OCI-LY7 (cell line): ENCODE measurements around the gene RNF43. TPM values are rescaled to one million over a fixed set of nuclear protein-coding genes. Genes with fewer than 3 reads are reported as not detected.

Experiments
- BruUV-seq: library from RNA; stranded (reverse); fragments of 400-500 nt; replicated peaks from 2 replicates; lab custom pipeline; 2021; lab: Mats Ljungman, UMichigan
- CTCF ChIA-PET: fragments of 300-600 bp; sonication (Branson Sonifier 250); formaldehyde crosslinking; loops from one replicate; lab custom pipeline; 2022; ENCODE audit warnings: antibody characterized with exemption; ENCODE audit not compliant: unreplicated experiment; lab: Charles Lee
- POLR2A ChIA-PET: fragments of 300-600 bp; sonication (Branson Sonifier 250); formaldehyde crosslinking; loops from one replicate; lab custom pipeline; 2022; ENCODE audit warnings: antibody characterized with exemption; lab: Charles Lee
- DNase-seq: peaks from one replicate; pipeline ENCODE4 v3.0.0-alpha.2; 2015; ENCODE audit warnings: low spot score
- H2AFZ ChIP-seq: fragments of 200-600 bp; sonication (generic), shearing (Covaris generic); 2 replicates; pipeline ENCODE4 v1.6.1; 2014; ENCODE audit warnings: mild to moderate bottlenecking, antibody characterized with exemption, low read length, moderate library complexity
- H3K27ac ChIP-seq: fragments of 200-600 bp; sonication (generic); 2 replicates; pipeline ENCODE4 v1.5.1; 2014; ENCODE audit warnings: mixed run types, low read depth, mild to moderate bottlenecking, moderate library complexity, low read length, inconsistent platforms; ENCODE audit not compliant: poor library complexity, severe bottlenecking
- H3K36me3 ChIP-seq: fragments of 200-600 bp; sonication (generic); 2 replicates; pipeline ENCODE4 v1.6.1; 2014; ENCODE audit warnings: mild to moderate bottlenecking, antibody characterized with exemption, low read length, moderate library complexity, mixed read lengths; ENCODE audit not compliant: insufficient read depth
- H3K4me1 ChIP-seq: fragments of 200-600 bp; sonication (generic); 2 replicates; pipeline ENCODE4 v1.5.1; 2014; ENCODE audit warnings: mild to moderate bottlenecking, low read length; ENCODE audit not compliant: insufficient read depth, poor library complexity, severe bottlenecking
- H3K4me2 ChIP-seq: fragments of 200-600 bp; sonication (generic); 2 replicates; pipeline ENCODE4 v1.6.1; 2014; ENCODE audit warnings: mild to moderate bottlenecking, low read length
- H3K4me3 ChIP-seq: fragments of 200-600 bp; sonication (generic); 2 replicates; pipeline ENCODE4 v1.5.1; 2014; ENCODE audit warnings: mild to moderate bottlenecking, low read depth, low read length; ENCODE audit not compliant: poor library complexity, severe bottlenecking
- H3K79me2 ChIP-seq: fragments of 200-600 bp; sonication (generic); 2 replicates; pipeline ENCODE4 v1.6.1; 2016; ENCODE audit warnings: low read depth, mild to moderate bottlenecking, low read length, moderate library complexity, mixed read lengths; ENCODE audit not compliant: insufficient read depth
- H3K9me2 ChIP-seq: fragments of 200-600 bp; sonication (generic); 2 replicates; pipeline ENCODE4 v1.6.1; 2016; ENCODE audit warnings: mild to moderate bottlenecking, low read length, mixed read lengths; ENCODE audit not compliant: insufficient read depth
- H3K9me3 ChIP-seq: fragments of 200-600 bp; sonication (generic); 2 replicates; pipeline ENCODE4 v1.6.1; 2014; ENCODE audit warnings: mild to moderate bottlenecking, mixed run types, low read length, mixed read lengths
- H4K20me1 ChIP-seq: fragments of 200-600 bp; sonication (generic); 2 replicates; pipeline ENCODE4 v1.6.1; 2014; ENCODE audit warnings: mild to moderate bottlenecking, antibody characterized with exemption, low read length, moderate library complexity, mixed read lengths; ENCODE audit not compliant: insufficient read depth
- EZH2phosphoT487 ChIP-seq: fragments of 200-600 bp; sonication (generic); IDR thresholded peaks from 2 replicates; pipeline ENCODE4 v1.6.1; 2018; ENCODE audit warnings: low read depth, borderline replicate concordance, mild to moderate bottlenecking, mixed run types, antibody characterized with exemption, low read length, moderate library complexity, mixed read lengths
- intact Hi-C: fragments of 100-400 bp; cut with micrococcal nuclease; formaldehyde crosslinking; loops from one replicate; pipeline ENCODE4 v1.10.0; 2022; ENCODE audit not compliant: unreplicated experiment
- total RNA-seq, 2 experiments: library from RNA; depleted of rRNA in 1 of 2; stranded (reverse); fragments of >200 nt in 1 of 2; shearing (Covaris generic) in 1 of 2; gene quantifications; 2 replicates each; pipeline ENCODE4 v1.2.3, GENCODE V29; 2014 to 2022
- TF ChIP-seq, protein P1 (sequence below): fragments of 200-600 bp; sonication (generic); conservative IDR thresholded peaks from 2 replicates; pipeline ENCODE4 v1.5.1; 2014; ENCODE audit warnings: mild to moderate bottlenecking, antibody characterized with exemption, low read length, moderate library complexity, mixed read lengths

RNF43 gene
- total RNA-seq, 2 experiments from 2014 or later, result 0.19 to 0.80 TPM

DNA sequence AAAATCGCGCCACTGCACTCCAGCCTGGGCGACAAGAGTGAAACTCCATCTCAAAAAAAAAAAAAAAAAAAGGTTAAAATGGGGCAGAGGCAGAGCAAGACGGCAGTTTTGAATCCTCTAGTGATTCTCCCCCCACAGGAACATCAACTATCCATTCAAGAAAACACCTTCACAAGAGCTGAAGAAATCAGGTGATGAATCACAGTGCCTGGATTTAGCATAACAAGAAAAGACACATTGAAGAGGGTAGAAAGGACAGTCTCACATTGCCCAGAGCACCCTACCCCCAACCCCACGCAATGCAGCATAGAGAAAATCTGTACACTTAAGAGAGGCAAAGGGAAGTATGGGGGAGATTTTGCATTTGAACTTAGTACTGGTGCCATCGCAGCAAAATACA, 28.8 kb upstream of the RNF43 start:
- Histone ChIP-seq H2AFZ (no peak overlapping the region), H4K20me1 (no peaks in the 10 kb centered on the region), H3K4me1 (no peaks in the 10 kb centered on the region), H3K27ac (no peak overlapping the region), H3K4me3 (no peak overlapping the region), H3K79me2 (no peaks in the 10 kb centered on the region), H3K9me2 (no peaks in the 10 kb centered on the region), H3K9me3 (peaks cover 8% of the 10 kb centered on the region; the same call in 1 of the 2 replicates), H3K4me2 (no peak overlapping the region), H3K36me3 (no peaks in the 10 kb centered on the region)
- CTCF ChIA-PET, result interaction anchor here (0.6 kb wide), 1 partner anchor 100 kb away, joined by 3 read pairs; no protein-coding TSS in a partner anchor
- no TSS peak for BruUV-seq
- intact Hi-C loops, result no loop called here
- no peak for DNase-seq
- POLR2A ChIA-PET, result no interaction called here
- TF ChIP-seq EZH2phosphoT487, result no peak
- TF ChIP-seq, protein P1, sequence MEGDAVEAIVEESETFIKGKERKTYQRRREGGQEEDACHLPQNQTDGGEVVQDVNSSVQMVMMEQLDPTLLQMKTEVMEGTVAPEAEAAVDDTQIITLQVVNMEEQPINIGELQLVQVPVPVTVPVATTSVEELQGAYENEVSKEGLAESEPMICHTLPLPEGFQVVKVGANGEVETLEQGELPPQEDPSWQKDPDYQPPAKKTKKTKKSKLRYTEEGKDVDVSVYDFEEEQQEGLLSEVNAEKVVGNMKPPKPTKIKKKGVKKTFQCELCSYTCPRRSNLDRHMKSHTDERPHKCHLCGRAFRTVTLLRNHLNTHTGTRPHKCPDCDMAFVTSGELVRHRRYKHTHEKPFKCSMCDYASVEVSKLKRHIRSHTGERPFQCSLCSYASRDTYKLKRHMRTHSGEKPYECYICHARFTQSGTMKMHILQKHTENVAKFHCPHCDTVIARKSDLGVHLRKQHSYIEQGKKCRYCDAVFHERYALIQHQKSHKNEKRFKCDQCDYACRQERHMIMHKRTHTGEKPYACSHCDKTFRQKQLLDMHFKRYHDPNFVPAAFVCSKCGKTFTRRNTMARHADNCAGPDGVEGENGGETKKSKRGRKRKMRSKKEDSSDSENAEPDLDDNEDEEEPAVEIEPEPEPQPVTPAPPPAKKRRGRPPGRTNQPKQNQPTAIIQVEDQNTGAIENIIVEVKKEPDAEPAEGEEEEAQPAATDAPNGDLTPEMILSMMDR, result no peak

DNA sequence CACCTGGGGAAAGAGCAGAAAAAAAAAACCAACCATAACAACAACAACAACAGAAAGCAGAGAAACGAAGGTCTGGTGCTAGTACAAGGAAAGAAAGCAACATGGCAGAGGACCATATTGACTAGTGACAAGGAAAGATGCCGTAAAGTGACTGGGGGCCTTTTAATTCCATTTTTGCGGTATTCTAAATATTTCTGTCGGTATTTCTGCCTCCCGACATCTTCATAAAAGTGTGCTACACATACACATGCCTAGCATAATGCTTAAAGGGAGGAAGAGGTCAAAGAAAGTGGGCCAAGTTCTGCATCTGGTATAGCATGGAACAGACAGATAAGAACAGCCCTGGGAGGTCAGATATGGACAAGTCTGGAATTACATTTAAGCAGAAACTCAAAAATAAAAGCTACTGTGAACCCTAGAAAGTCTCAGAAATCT, 19.5 kb upstream of the RNF43 start:
- TF ChIP-seq, protein P1, result no peak
- TF ChIP-seq EZH2phosphoT487, result no peak
- CTCF ChIA-PET, result no interaction called here
- BruUV-seq, result no TSS peak
- Histone ChIP-seq H3K4me3 (no peak overlapping the region), H3K79me2 (no peaks in the 10 kb centered on the region), H2AFZ (no peak overlapping the region), H3K9me2 (no peaks in the 10 kb centered on the region), H4K20me1 (no peaks in the 10 kb centered on the region), H3K4me2 (no peak overlapping the region), H3K4me1 (no peaks in the 10 kb centered on the region), H3K9me3 (no peaks in the 10 kb centered on the region), H3K27ac (no peak overlapping the region), H3K36me3 (no peaks in the 10 kb centered on the region)
- no peak for DNase-seq
- POLR2A ChIA-PET, result no interaction called here
- intact Hi-C loops, result no loop called here

GRCh38 chr17:58436245-58436644, 18.9 kb upstream of the RNF43 start:
- H3K4me3 ChIP-seq, result no peak overlapping the region
- H3K4me1 ChIP-seq, result no peaks in the 10 kb centered on the region
- DNase-seq, result no peak
- H3K27ac ChIP-seq, result no peak overlapping the region
- no peak overlapping the region for H2AFZ ChIP-seq
- intact Hi-C loops, result no loop called here
- no peaks in the 10 kb centered on the region for H3K9me2 ChIP-seq
- H3K36me3 ChIP-seq, result no peaks in the 10 kb centered on the region
- TF ChIP-seq, protein P1, result no peak
- TF ChIP-seq EZH2phosphoT487, result no peak
- no peaks in the 10 kb centered on the region for H3K79me2 ChIP-seq
- BruUV-seq, result no TSS peak
- POLR2A ChIA-PET, result interaction anchor here (0.8 kb wide), 1 partner anchor 287 kb away, joined by 4 read pairs; no protein-coding TSS in a partner anchor
- no peaks in the 10 kb centered on the region for H3K9me3 ChIP-seq
- no peak overlapping the region for H3K4me2 ChIP-seq
- CTCF ChIA-PET, result no interaction called here
- H4K20me1 ChIP-seq, result no peaks in the 10 kb centered on the region
